GM21447 (cell line): Measurements from ENCODE around the gene USP7.
"Not testable (repeated sequence)": the region's sequence is repeated elsewhere in the genome, so short reads cannot be mapped to it uniquely, and the experiment has no call there.

ENCODE experiments used
- ATAC-seq: cut with Tn5 transposase; IDR thresholded peaks from one replicate; pipeline ENCODE4 v1.9.1; 2021; ENCODE audit not compliant: unreplicated experiment

The USP7 gene

DNA sequence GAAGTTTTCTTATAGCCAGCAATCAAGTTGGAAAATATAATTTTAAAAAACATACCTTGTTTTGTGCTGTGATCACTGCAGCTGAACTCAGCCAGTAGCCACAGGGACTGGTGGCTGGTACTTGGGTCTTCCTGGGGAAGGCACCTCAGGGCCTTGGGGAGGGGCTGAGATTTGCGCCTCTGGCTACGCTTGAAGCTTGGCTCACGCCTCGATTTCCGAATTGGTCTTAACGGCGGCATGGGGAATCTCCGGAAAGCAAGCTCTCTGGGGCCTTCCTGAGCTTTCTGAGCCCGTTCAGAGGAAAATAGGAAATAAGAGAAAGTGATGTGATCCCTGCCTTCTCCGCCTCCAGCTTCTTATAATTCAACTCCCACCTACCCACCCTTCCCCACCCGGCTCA, 11.3 kb upstream of the USP7 start:
- no peak for ATAC-seq

DNA sequence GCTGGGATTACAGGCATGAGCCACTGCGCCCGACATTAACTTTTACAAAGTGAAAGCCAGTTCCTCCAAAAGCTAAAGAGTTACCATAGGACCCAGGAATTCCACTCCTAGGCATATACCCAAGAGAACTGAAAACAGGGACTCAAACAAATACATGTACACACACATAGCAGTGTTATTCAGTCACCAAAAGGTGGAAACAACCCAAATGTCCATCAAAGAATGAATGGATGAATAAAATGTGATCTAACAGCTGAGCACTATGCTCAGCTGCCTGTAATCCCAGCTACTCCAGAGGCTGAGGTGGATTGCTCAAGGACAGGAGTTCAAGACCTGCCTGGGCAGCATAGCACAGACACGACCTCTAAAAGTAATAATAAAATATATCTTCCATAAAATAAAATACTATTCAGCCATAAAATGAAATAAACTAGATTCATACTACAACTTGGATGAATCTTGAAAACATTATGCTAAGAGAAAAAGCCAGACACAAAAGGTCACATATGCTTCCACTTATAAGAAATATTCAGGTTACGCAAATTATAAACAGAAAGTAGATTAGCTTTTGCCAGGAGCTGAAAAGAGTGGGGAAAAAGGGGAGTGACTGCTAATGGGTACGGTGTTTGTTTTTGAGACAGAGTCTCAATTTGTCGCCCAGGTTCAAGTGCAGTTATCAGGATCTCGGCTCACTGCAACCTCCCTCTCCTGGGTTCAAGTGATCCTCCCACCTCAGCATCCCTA, 9.3 kb upstream of the USP7 start:
- ATAC-seq = no peak

DNA sequence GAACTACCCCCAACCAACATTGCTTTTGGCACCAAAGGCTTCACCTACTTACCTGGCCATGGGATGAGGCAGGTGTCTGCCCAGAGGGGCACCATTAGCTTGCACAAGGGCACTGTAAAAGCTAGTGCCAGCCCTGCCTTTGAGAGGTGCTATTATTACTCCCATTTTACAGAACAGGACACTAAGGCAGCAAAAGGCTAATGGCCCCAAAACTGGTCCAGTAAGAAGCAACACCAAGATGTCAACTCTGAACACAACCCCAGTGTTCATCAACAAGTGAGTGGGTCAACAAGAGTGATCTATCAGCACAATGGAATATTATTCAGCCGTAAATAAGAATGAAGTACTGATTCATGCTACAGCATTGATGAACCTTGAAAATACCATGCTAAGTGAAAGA, 7.7 kb upstream of the USP7 start:
- ATAC-seq = no peak

DNA sequence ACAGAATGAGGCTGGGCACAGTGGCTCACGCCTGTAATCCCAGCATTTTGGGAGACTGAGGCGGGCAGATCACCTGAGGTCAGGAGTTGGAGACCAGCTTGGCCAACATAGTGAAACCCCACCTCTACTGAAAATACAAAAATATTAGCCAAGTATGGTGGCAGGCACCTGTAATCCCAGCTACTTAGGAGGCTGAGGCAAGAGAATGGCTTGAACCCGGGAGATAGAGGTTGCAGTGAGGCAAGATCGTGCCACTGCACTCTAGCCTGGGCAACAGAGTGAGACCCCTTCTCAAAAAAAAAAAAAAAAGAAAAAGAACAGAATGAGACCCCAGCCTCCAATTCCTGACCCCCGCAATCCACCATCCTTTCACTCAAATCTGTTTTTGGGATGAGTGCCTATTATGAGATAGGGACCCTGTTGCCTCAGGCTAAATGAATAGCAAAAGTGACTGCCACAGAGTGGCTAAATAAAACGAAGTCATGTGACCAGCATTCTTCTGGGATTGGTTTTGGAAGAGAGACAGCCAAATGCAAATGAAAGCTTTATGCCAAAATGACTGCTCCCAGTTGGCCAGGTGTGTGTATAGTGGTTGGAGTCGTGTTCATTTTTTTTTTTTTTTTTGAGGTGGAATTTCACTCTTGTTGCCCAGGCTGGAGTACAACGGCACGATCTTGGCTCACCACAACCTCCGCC, 5.6 kb upstream of the USP7 start:
- ATAC-seq = not testable (repeated sequence)

DNA sequence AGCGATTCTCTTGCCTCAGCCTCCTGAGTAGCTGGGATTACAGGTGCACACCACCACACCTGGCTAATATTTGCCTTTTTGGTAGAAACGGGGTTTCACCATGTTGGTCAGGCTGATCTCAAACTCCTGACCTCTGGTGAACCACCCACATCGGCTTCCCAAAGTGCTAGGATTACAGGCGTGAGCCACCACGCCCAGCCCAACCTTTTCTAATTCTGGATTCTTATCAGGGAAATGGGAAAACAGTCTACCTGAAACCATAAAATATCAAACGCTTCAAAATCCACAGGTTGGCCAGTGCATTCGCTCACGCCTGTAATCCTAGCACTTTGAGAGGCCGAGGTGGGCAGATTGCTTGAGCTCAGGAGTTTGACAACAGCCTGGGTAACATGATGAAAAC, 4.3 kb upstream of the USP7 start:
- ATAC-seq = not testable (repeated sequence)

DNA sequence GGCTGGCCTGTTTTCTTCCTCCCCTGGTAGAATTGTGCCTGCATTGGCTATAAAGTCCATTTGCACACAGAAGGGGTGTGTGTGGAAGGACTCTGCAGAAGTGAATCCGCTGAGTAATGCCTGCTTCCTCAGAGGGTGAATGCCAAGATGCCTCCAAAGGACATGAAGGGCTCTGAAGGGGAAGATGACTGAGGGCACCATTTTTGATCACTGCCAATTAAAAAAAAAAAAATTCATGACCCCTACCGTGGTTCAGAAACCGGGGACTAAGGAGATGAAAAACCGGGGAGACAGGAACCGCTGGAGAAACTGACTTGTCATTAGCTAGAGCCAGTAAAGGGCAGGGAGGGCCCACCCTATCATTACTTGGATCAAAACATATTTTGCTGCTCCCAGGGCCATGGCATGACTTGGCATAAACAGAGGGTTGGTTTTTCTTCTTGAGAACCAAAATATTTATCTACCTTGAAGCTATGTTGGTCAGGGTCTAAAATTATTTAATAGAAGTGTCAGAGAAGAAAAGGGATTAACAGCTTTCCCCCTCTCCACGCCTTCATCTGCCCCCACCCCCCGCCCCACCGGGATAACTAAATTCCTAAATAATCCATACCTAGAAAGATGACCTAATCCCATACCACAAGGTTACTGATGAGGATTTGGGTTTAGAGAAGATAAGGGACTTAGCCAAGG, 3.6 kb upstream of the USP7 start:
- no peak for ATAC-seq

DNA sequence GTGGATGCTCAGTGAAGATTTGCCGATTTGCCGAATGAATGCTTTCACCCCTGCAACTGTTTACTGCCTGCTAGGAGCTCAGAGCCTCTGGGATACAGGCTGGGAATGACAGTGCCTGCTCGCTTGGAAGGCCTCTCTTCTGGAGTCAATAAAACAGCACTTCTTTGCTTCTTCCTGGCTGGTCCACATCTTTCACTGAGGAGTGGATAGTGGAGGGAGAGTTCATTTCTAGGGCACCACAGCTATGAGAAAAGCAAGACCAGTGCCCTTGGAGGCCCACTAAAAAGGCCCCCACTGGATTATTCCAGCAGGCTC, 3.1 kb upstream of the USP7 start:
- no peak for ATAC-seq

DNA sequence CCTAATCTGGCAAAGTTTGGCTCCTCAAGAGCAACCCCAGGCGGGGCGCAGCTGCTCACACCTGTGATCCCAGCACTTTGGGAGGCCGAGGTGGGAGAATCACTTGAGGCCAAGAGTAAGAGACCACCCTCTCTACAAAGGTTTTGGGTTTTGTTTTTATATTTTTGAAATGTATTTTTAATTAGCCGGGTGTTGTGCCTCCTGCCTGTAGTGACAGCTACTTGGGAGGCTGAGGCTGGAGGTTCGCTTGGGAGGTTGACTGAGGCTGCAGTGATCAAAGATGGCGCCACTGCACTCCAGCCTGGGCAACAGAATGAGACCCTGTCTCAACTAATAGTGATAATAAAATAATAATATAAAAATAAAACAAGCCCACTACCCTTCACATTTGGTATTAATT, 756 bp upstream of the USP7 start:
- no peak for ATAC-seq

DNA sequence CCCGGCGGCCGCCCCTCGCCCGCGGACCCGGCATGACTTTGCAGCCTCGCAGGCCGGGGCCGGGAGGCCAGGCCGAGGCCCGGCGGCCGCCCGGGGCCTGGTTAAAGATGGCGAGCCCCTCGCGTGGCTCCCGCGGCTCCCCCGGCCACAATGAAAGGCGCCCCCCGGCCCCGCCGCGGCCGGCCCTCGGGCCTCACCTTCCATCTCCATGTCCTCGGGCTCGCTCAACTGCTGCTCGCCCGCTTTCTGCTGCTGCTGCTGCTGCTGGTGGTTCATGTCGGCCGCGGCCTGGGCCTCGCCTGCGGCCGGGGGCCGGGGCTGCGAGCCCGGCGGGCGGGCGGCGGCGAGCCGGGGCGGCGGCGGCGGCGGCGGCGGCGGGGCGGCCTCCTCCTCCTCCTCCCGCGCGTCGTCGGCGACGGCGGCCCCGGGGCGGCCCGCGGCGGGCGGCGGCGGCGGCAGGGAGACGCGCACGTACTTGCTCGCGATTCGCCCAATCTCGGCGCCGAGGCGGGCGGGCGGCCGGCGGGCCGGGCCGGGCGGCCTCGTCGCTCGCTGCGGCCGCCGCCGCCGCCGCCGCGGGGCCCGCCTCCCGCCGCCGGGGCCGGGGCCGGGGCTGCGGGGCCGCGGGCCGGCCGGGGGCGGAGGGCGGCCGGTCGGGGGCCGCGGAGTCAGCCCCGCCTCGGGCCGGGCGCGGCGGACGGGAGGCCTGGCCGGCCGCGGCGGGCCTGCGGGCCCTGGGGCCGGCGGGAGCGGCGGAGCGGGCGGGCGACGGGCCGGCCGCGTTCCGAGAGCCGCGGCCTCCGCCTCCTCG, 491 bp downstream of the USP7 start:
- no peak for ATAC-seq

DNA sequence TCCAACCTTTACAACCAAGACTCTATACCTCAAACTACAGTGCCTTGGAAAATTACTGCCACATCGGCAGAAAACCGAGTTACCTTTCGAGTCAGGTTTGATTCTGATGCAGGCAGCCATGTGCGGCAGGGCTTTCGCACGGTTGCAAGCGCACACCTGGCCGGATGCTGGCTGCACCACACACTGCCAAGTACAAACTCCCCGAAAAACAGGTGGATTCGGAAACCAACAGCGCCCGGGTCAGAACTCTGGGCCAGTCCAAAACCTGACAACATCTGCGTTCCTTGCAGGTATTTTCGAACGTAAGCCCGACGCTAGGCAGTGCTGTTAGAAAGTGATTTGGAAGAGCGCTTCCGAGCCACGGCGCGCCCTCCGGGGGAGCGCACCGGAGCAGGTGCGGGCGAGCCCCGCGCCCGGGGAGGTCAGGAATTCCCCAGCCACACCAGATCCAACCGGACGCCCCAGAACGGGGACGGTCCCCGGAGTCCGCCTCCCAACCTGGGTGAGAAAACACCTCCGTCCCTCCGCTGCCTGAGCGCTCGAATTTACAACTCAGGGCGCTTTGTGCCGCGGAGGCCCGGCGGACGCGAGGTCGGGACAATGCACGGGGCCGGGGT, 1.2 kb downstream of the USP7 start:
- peak; percentile 41 for ATAC-seq

DNA sequence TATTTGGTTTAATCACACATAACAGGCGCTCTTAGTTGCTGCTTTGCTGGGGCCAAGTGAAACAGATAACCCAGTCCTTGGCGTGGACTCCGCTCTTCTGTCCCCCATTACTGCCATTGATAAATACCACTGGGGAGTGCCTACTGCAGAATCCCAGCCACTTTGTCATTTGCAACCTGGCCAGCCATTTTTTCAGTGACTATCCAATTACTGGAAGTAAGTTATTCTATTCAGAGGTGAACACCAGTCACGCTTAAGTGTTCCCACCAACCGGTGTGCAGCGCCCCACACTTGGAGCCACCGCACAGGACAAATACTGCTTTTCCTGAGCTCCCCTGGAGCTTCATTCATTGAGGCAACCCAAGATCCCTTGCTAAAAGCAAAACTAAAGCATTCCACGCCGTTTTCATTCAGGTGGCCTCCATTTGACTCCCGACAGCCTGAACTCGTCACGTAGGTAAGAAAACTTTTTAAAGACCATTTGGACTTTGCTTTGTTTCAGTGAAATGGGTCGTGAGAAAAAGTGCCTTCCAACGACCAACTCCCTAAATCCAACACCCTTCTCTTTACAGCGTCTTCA, 1.8 kb downstream of the USP7 start:
- ATAC-seq = no peak

DNA sequence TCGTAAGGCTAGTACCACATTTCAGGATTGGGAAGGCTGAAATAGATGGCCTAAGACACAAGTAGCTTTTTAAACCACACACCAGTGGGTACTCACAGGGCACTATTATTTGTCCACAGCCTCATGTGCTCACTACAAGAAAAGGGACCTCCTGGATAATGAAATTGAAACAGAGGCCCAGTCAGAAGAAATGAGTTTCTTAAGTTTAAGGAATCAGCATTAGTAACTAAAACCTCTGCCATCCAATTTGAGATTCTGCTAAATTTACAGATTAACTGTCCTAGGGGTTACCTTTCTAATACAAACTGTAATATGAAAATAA, 3.0 kb downstream of the USP7 start:
- ATAC-seq = no peak

DNA sequence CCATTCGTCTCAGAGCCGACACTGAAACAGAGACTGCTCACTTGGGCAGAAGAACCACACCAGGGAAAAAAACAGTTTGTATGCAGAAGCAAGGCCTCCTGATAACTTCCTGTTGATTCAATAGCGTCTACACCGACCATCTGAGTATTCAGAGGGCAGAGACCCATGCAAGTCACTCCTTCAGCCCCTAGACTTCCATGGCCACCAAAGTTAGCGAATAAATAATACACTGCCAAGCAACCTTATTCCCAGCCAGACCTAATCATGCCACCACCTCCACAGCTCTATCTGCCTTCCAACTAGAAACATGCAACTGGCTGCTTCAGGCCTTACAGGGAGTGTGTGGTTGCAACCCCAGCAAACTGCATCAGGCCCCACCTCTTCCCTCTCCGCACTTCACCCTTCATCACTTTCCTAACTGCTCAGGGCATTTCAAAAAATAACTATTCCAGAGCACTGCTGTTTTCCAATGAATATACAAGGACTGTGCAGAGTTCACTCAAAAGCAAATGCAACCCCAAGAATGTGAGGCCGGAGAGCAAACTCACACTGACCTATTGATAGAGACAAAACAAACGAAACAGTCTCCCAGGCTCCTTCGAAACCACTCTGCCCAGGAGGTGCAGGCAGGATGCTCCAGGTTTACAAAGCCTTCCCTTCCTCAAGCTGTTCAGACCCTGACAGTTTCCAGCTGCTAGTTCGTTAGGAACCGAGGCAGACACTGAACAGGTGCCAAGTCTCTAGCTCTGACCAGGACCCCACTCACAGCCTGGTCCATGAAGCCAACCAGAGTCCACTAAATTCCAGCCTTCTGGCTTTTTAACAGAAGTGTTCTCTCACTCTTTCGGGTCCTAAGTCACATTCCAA, 3.6 kb downstream of the USP7 start:
- no peak for ATAC-seq

DNA sequence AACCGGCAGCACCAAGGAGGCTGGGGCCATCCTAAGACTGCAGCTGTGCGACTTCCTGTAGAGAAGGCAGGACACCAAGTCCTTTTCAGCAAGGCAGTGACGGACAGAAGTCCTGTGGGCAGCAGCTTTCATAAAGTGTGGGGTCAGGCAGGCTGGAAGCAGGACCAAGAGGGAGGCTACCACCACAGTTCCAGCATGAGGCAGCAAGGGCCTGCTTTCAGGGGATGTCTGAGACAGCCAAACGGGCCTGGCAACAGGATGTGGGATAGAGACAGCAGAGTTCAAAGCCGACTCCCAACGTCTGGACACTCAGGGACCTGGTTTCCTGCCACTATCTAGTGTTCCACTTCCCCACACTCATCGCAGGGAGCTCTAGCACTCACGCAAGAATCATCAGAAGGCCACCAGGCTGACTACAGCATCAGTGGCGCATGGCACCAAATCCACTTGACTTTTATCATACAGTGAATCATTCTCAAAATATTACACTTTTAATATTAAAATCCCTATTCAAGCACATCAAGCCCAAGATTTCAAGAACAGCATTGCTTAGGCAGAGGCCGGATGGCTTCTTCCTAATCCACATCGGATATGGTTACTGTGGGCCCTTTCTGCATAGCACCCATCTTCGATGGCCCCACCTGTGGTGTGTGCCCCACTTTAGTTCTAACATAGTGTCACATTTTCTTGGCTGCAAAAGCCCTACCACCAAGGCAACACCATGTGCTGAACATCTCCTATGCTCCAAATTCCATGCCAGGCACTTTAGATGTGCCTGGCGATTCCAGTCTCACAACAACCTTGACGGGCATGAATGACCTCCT, 5.2 kb downstream of the USP7 start:
- ATAC-seq = no peak

DNA sequence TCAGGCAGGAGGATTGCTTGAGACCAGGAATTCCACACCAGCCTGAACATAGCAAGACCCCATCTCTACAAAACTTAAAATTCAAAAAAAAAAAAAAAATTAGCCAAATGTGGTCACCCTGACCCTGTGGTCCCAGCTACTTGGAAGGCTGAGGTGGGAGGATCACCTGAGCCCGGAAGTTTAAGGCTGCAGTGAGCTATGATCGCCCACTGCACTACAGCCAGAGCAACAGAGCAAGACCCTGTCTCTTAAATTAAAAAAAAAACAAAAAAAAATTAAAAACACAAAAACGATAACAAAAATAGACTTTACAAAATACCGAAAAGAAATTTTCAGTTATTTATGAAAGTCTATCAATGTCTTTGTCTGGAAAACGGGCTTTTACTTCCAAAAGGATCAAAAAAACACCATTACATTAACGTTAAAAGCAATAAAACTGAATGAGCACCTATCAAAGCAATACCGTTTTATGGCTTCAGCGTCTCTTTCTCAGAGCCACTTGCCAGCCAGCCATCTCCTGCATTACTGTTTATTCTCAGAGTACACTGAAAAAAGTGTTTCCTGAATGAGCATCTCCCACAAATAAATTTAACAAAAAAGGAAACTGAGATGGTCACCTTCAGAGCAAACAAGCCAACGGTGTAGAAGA, 6.1 kb downstream of the USP7 start:
- ATAC-seq = no peak

DNA sequence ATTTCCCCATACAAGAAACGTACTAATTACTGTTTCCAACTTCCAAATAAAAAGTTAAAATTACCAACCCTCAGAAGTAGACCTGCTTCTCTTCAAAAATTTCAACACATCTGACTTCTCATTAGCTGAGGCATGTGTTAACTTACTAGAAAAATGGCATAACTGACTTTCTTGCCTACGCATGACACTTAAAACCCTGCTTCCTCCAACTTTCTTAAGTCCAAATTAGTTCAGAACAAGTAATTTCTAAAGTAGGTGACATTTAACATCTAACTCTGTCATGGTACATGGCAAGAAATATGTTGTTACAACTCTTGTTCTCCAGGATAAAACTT, 6.7 kb downstream of the USP7 start:
- no peak for ATAC-seq

DNA sequence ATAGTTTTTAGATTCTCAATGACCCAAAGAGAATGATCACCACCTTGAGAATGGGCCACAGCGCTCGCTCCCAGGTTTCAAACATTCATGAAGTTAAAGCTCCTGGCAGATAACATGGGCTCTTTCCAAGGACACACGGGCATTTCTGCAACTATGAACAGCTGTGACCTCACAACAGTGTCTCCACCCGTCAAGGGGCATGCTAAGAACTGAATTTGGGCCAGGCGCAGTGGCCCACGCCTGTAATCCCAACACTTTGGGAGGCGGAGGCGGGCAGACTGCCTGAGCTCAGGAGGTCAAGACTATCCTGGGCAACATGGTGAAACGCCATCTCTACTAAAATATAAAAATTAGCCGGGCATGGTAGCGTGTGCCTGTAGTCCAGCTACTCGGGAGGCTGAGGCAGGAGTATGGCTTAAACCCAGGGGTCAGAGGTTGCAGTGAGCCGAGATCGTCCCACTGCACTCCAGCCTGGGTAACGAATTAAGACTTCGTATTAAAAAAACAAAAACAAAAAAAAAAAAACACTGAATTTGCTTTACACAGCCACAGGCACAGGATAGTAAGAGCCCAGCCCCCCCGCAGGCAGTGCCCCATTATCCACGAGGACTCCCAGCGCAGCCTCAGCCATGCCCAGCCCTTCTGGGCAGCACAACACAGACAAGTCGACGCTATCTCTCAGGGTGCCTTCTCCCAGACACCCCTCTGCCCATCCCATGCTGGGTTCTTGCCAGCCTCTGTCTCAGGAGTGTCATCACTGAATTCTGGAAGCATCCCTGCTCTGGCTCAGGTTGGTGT, 7.2 kb downstream of the USP7 start:
- ATAC-seq = no peak

DNA sequence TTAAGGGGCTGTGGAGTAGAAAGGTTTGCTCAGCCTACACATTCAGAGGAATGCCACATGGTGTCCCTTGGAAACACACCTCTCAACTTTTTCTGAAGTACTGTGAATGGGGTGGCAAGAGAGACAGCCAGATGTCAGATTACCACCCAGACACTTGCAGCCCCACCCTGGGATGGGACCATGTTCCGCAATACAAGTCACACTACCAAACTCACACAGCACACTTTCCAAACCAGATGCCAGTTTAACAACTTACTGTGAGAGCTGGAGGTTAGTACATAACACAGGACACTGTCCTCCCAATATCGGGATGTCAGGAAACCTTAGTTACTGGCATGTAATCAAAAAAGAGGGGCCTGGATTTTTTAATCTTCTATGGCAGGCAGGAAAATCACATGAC, 7.9 kb downstream of the USP7 start:
- ATAC-seq = no peak
